ENCODE data around the gene PRR29.
"Not testable (repeated sequence)": the region's sequence is repeated elsewhere in the genome, so short reads cannot be mapped to it uniquely, and the experiment has no call there.

Gene PRR29

GRCh38 chr17:63974594-63975192 lies 23.5 kb upstream of the PRR29 start:
- H3K4me3 ChIP-seq (ENCODE audit: low read depth, low read length): no peak overlapping the region
- no peak for TF ChIP-seq CTCF (conservative IDR thresholded peaks at IDR 0.05; ENCODE audit: low read depth, low read length)
- peak; percentile 31 for DNase-seq (ENCODE audit: low read depth)

GRCh38 chr17:63975541-63976092 lies 22.5 kb upstream of the PRR29 start:
- H3K4me3 ChIP-seq (ENCODE audit: low read depth, low read length): no peak overlapping the region
- no peak for DNase-seq (ENCODE audit: low read depth)
- TF ChIP-seq CTCF (conservative IDR thresholded peaks at IDR 0.05; ENCODE audit: low read depth, low read length): no peak

GRCh38 chr17:63976702-63977101 lies 21.4 kb upstream of the PRR29 start:
- no peak for TF ChIP-seq CTCF (conservative IDR thresholded peaks at IDR 0.05; ENCODE audit: low read depth, low read length)
- no peak for DNase-seq (ENCODE audit: low read depth)
- no peak overlapping the region for H3K4me3 ChIP-seq (ENCODE audit: low read depth, low read length)

GRCh38 chr17:63978272-63979200 lies 19.6 kb upstream of the PRR29 start:
- H3K4me3 ChIP-seq (ENCODE audit: low read depth, low read length): no peak overlapping the region

GRCh38 chr17:63982641-63983040 lies 15.5 kb upstream of the PRR29 start:
- not testable (repeated sequence) for H3K4me3 ChIP-seq (ENCODE audit: low read depth, low read length); DNase-seq (ENCODE audit: low read depth)

More at GRCh38 chr17:63978272-63979200, 19.6 kb upstream of the PRR29 start:
- DNase-seq (ENCODE audit: low read depth): no peak
- TF ChIP-seq CTCF (conservative IDR thresholded peaks at IDR 0.05; ENCODE audit: low read depth, low read length): no peak

GRCh38 chr17:63983320-63983719 lies 14.8 kb upstream of the PRR29 start:
- no peak for DNase-seq (ENCODE audit: low read depth)
- no peak overlapping the region for H3K4me3 ChIP-seq (ENCODE audit: low read depth, low read length)
- TF ChIP-seq CTCF (conservative IDR thresholded peaks at IDR 0.05; ENCODE audit: low read depth, low read length): no peak

GRCh38 chr17:63984236-63984635 lies 13.9 kb upstream of the PRR29 start:
- TF ChIP-seq CTCF (conservative IDR thresholded peaks at IDR 0.05; ENCODE audit: low read depth, low read length): no peak
- H3K4me3 ChIP-seq (ENCODE audit: low read depth, low read length): no peak overlapping the region
- peak; percentile 42 for DNase-seq (ENCODE audit: low read depth)
